GM21717 (cell line): Measurements from ENCODE around the gene BMP4.

ENCODE experiments used
- ATAC-seq: cut with Tn5 transposase; IDR thresholded peaks from one replicate; pipeline ENCODE4 v1.9.1; 2021; ENCODE audit warnings: mild to moderate bottlenecking, moderate library complexity; ENCODE audit not compliant: unreplicated experiment

Gene BMP4

DNA sequence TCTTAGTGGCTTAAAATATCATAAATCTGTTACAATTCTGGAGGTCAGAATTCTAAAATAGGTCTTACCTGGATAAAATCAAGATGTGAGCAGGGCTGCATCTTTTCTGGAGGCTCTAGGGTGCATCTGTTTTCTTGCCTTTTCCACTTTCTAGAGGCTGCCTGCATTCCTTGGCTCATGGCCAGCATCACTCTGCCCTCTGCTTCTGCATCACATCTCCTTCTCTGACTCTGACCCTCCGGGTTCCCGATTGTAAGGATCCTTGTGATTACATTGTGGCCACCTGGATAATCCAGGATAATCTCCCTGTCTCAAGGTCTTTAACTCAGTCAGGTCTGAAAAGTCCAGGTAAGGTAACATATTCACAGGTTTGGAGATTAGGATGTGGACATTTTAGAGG lies 11.0 kb upstream of the BMP4 start:
- ATAC-seq, result no peak

DNA sequence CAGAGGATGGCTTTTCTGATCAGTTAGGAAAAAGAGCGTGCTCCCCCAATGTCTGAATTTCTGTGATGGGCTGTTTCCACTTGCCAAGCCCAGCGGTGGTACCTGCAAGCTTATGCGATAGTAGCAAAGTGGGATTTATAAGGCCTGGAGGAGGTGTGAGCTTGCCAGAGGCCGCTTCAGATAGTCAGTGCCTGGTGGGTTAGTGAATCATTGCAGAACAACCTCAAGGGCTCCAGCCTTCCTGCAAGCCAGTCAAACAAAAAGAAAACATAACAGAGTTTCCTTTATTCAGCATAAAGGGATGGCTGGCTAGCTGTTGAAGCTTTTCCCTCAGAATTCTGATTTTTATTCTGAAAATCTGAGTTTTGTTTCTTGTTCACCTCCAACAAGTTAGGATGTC lies 7.6 kb upstream of the BMP4 start:
- no peak for ATAC-seq

DNA sequence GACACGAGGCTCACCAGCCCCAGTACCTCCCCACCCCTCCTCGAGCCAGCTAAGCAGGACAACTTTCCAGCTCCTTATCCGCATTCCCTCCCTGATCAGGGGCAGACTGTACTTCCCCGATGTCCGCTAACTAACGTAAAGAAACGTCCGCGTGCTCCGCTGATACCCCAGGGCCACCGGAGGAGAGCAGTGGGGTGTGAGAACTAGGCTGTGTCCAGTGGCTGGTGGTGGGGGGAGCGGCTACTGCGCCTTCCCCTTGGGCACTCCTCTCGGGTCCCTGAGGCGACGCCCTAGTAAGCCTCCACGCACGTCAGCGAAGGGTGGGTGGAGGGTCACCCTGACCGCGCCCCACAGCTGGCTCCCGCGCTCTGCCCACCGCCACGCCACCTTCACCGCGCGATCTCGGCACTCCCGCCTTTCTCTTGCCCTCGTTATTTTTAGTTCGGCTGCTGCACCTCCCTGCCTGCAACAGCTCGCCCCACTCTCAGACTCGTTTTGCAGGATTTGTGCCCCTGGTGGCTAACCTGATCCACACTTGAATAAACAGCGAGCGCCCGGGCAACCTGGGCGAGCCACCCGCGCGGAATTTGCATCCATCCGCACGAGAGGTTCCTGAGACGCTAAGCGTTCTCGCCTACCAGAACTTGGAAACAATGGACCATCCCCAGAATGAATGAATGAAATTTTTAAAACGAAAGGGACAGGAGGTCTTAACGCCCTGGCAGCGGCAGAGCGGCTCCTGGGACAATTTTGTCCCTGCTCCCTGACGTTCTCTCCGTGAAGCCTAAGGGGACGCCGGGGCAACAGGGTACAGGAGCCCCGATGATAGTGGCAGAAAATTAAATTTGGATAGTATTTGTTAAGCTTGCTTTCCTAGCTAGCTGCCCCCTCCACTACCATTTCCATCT lies 6.9 kb upstream of the BMP4 start:
- no peak for ATAC-seq

DNA sequence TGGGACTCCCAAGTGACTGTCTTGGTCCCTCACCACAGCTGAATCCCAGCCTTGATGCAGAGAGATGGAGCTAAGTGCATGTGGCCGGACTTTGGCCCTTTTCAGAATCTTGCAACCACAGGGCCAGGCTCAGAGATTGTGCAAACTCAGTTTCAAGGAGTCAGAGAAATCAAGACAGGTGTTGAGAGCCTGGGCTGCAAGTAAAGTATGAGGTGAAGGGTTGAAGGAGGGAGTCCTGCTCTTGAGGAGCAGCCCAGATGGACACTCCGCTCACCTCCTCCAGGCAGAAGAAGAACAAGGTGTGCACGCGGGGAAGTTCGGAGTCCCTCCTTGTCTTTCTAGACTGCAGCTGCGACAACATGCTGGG lies 6.3 kb upstream of the BMP4 start:
- no peak for ATAC-seq

DNA sequence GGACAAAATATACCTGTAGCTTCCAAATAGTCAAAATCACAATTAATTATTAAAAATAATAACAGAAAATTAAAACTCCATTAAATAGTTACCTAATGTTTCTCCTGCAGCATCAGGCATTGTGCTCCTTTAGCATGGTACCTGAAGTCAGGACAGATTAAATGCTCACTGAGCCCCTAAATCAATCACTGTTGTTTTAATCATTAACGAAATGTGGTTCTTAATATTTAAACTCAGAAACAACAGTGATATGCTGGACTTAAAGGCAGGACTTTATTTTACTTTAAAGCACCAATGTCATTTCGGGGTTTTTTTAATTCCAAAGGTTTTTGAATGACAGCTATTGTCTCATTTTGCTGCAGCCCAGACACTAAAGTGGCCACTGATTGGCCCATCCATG lies 2.0 kb upstream of the BMP4 start:
- no peak for ATAC-seq

DNA sequence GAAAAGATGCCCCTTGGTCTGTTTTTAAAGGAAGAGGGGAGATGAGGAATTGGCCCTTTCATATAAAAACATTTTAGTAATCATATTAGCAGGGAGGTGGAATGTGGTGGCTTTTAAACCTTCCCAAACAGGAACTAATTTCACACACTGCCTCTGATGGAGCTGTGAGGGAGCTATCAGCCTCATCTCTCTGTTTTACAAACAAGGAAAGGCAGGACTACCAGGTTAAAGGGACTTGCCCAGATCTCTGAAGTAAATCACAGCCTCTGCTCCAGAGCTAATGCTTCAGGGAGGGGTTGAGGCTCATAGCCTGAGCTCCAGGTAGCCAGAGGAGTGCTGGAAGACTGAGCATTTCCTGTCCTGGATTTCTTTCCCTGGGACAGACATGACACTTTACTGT lies 1.1 kb upstream of the BMP4 start:
- no peak for ATAC-seq

DNA sequence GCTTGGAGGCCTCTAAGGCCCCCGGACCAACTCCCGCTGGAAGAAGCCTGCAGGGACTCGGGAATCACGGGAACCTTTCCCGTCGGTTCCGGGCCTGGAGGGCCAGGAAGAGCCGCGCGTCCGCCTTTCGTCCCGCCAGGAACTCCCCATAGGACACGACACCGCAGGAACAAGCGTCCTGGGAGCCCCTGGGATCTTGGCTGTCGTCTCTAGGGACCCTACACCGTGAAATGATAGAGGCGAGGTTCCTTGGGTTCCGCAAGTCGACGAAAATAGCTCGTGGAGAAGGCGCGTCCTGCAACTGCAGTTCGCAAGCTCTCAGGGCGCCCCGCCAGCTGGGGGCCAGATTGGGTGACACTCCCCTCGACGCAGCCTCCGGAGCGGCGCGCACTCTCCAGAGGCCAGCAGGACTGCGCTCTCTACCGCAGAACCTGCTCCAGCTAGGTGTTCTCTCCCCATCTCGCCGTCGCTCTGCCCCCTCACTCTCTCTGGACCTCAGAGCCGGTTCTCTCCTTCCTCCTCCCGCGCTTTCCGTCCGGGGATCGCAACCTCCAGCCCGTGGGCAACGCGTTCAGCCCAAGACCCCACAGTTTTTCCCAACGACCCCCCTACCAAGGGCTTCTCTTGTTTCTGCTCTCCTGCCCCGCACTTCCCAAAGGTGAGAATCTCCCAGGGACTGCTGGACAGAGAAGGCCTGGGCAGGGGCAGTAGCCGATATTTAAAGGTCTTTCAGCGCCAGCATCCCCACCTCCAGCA lies 776 bp downstream of the BMP4 start:
- ATAC-seq, result no peak

DNA sequence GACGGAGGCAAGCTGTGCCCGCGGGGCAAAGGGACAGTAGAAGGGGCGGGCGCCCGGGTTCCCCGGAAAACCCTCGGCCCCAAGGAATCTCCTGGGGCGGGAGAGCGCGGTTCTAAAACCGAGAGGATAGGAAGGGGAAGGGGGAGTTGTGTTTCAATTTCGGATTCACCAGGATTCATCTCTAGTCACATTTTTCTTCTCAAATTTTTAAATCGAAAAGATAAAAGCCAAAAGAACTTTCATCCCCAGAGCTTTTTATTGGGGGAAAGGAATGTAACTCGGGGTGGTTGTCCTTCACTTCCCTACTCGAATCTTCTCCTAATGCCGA lies 1.4 kb downstream of the BMP4 start:
- ATAC-seq, result no peak

DNA sequence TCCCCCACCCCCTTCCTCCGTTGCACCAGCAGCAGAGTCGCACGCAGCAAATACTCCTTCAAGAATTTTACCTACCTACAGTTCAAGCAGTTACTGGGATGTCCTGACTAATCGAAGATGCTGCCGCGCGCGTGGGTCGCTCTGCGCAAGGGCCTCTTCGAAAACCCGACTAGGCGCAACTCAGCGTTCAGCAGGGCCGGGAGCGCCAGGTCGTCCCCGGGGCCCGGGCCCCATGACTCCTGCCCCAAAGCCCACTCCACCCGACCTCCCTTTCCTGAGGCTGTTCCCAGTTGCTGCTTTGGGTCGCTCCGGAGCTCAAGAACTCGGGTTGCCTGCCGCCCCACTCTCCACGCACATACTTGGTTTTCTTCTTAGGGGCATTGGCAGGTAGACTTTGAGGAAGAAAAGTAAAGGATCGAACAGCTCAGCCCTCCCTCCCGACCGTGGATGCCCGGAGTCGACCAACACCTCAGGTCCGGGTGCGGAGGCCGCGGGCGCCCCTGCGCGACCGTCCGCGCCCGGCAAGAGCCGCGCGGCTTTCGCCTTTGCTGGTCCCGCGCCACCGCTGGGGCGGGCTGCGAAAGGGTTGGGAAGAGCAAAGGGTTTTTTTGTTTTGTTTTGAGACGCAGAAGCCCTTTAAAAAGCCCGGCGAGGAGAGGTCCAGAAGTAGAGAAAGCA lies 1.9 kb downstream of the BMP4 start:
- ATAC-seq, result no peak

DNA sequence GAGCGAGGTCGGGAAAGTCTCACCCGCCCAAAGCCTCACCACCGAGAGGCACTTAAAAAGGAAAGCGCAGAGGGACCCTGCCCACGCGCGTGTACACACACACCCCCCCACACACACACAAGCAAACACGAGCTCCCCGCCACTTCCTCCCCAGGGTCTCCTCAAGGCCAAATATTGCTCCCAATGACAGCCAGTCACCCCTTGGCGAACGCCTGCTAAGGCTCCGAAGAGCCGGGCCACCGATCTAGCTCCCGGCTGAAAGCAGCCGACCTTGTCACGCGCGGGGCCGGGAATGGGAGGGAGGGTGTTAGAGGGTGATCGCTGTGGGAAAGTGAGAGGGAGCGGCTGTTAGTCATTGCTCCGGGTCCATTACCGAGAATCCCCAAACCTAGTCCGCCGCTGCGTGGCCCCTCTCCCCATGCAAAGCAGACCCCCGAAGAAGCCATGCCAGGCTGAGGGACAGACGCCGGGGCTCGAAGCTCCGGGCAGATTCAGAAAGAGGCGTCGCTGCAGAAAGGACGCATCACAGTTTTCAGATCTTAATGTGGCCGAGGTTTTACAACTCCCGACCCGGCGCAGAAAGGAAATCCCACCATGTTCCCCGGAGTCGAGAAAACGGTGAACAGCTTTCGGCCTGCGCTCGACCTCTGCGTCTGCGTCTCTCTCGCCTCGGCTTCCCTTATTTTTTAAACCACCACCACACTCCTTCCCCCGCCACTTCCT lies 2.6 kb downstream of the BMP4 start:
- no peak for ATAC-seq

DNA sequence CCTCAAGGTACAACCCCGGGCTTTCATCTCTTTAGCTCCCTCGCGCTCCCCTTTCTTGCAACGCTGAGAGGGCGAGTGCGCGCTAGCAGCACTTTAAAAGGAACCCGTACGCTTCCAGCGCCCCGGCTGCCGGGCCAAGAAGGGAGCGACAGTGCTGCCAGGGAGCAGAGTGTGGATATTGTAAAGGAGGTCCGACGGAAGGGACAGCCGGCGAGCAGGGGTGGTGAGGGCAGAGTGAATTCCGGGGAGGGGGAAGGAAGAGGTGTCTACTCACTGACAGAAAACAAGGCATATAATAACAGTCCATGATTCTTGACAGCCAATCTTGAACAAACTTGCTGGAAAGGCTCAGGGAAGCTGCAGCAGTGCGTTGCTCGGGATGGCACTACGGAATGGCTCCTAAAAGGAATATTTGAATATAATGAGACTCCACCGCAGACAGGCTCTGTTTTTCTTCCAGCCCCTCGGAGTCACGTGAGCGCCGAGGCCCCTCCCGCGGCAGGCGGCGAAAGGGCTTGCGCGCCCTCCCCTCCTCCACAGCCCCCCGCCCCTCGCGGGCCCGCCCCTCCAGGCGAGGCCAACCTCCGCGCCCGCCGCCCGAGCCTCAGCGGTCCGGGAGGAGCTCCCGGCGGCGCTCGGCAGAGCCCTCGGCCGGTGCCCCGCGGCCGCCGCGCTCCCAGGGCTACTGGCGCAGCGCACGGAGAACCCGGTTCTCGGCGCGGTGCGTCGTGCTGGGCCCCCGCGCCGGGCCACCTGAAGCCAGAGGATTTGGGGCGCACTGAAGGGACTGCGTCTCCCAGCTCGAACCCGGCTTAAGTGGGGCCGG lies 3.4 kb downstream of the BMP4 start:
- ATAC-seq, result no peak

DNA sequence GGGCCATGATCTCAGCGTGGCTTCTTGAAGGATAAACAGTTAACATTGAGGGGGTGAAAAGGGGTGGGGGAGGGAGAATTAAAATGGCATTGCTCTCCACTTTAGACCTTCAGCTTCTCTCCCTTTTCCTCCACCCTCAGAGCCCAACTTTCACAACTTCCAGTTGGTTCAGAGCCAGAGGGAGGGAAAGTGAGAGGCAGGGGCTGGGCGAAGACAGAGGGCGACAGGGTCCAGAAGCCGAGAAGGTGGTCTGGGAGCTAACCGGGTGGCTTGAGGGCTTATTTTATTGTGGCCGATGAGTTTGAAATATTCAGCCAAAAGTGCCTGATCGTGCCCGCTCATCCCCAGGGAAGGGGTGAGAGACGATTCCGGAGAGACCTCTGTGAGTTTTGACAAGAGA lies 4.1 kb downstream of the BMP4 start:
- ATAC-seq, result no peak

DNA sequence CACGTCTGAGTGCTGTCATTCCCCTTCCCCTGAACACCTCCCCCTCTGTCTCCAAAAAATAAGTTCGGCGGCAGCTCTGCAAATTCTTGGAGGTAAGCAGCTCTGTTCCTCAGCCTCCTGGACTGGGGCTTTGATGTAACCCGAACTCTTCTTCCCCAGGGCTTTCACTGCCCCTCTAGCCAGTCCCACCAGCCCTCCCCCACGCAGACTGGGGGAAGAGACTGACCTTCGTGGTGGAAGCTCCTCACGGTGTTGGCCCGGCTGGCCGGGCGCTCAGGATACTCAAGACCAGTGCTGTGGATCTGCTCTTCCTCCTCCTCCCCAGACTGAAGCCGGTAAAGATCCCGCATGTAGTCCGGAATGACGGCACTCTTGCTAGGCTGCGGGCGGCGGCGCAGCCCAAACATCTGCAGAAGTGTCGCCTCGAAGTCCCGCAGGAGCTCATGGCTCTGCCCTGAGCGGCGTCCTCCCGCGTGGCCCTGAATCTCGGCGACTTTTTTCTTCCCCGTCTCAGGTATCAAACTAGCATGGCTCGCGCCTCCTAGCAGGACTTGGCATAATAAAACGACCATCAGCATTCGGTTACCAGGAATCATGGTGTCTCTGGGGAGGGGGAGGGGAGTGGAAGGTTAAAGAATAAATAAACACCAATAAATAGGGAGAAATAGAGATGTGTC lies 4.9 kb downstream of the BMP4 start:
- no peak for ATAC-seq

DNA sequence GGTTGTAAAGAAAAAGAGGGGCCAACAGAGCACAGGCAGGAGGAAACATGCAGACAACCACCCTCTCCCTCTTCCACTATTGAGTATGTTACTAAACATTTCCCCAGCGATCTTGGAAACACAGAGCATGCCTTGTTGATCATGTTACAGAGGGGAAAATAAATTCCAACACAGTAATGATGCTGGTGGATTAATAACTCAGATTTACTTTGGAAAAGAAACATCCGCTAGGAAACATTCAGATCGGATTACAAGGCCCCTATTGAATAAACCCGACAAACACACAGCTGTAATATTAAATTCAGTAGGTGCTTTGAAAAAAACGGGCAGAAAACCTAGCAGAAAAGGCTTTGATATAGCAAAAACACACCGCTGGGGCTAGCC lies 5.4 kb downstream of the BMP4 start:
- ATAC-seq, result no peak

DNA sequence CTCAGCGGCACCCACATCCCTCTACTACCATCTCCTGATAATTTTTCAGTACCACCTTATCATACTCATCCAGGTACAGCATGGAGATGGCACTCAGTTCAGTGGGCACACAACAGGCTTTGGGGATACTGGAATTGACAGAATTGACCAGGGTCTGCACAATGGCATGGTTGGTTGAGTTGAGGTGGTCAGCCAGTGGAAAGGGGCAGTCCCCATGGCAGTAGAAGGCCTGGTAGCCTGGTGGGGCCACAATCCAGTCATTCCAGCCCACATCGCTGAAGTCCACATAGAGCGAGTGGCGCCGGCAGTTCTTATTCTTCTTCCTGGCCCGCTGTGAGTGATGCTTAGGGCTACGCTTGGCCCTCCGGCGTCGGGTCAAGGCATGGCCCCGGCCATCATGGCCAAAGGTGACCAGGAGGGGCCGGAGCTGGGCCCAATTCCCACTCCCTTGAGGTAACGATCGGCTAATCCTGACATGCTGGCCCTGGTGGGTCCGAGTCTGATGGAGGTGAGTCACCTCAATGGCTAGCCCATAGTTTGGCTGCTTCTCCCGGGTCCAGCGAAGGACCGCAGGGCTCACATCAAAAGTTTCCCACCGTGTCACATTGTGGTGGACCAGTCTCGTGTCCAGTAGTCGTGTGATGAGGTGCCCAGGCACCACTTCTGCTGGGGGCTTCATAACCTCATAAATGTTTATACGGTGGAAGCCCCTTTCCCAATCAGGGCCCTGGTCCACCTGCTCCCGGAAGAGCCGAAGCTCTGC lies 6.4 kb downstream of the BMP4 start:
- no peak for ATAC-seq

DNA sequence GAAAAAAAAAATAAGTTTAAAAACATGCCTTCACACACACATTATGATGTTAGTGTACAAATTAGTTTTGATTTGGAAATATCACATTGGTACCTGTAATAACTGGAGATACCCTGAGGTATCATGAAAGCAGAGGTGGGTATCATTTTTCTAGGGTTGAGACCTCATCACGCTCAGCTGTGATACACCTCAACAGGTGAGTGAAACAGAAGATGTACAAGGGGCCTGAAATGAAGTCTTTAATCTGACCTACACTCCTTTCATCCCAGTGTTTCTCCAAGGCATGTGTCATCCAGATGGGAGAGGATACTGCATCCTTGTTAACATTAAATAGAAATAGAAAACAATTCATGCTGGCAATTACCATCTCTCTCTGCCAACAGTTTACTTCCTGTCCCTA lies 7.4 kb downstream of the BMP4 start:
- ATAC-seq, result no peak

DNA sequence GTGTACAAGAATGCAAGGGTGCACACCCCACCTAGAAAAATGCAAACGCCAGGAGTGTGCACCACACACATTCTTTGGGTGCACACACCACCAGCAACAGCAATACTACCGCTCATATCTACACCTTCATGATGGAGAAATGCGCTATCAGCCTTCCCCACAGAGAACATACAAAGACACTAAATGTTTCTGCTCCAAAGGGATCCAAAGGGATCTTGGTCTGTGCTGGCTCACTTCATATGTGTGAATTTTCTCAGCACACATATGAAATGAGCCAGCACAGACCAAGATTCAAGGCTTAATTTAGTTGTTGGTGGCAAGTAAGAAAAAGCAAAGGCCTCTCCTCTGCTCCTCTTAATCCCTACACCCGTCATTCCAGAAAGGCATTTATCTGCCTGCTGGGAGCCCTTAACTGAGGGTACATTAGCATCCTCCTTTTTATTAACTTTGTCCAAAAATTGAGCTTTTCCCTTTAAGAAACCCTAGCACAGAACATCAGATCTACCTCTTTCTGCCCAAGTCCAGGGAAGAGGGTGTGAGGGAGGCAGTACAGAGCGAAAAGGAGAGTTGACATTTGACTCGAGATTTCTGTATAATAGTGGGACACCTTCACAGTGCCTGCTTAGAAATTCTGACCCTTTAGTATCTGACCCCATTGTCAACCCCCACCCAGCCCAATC lies 8.3 kb downstream of the BMP4 start:
- ATAC-seq, result no peak

DNA sequence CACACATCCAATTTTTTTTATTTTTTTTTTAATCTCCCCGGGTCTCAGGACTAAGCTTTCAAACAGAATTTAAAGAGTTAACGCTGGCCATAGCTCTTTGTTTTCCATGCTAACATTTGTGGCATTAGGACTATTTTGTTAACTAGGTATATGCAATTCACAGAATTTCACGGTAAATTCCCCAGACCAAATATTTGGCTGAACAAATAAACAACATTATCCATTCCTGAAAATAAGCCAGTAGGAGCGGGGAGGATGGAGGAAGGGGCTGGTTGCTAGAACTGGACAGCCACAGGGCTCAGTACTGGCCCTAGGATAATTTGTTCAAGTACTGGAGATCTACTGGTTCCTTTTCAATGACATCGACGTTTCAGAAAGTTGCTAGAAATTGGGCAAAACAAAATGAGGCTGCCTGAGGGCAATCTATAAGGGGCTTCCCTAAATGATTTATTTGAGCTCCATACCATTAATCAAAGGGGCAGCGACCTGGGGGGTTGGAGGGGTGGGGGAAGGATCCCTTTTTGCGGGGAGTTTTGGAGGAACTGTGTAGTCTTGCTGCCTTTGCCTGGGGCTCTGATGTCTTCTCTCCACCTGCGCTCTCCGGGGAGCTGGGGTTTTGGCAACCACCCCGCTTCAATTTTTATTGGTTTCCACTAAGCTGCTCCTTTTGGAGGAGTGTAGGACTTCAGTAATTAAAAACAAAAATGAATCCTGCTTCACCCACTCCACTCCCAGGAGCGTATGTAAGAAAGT lies 9.0 kb downstream of the BMP4 start:
- ATAC-seq, result no peak
